Right lobe of liver (tissue), 4 donors: Measurements from ENCODE around the gene SPRR2E.
"Not testable (repeated sequence)": the region's sequence is repeated elsewhere in the genome, so short reads cannot be mapped to it uniquely, and the experiment has no call there.

Experiments
- POLR2A ChIP-seq: fragments of 450-650 bp; IDR thresholded peaks from one replicate; pipeline ENCODE4 v1.6.1; 2017; ENCODE audit warnings: antibody characterized with exemption, mild to moderate bottlenecking
- TF ChIP-seq, protein P1 (sequence below), 4 donors: fragments of 200-600 bp in 3 of 4; fragments of 450-650 bp in 1 of 4; IDR thresholded peaks; one replicate each; pipeline versions ENCODE4 v1.5.1 to v1.8.0; 2016 to 2022; ENCODE audit warnings: antibody characterized with exemption in 4 of 4, mild to moderate bottlenecking in 2 of 4
- donor health status: DM: no; HTN: no; CAD: no.
- donor health status: DM: no; HTN: no; CAD: no.
- donor health status: DM: no; HTN: yes; CAD: no.

DNA sequence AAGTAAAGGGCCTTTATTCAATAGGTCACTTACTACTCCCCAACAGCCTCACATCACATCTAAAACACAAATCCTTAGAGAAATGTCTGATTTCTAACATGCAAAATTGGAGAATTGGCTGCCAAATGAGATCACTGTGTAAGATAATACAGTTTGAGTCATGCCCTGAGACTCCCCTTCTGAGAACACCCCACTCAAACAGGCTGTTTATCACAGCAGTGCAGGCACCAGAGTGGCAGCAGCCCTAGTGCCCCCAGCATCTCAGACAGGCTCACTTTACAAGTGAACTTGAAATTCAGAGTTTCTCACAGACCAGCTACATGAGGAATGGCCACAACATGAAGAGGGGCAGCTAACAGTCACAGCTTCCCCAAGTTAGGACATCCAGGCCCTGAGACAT, 20.9 kb upstream of the SPRR2E start:
- TF ChIP-seq, protein P1, sequence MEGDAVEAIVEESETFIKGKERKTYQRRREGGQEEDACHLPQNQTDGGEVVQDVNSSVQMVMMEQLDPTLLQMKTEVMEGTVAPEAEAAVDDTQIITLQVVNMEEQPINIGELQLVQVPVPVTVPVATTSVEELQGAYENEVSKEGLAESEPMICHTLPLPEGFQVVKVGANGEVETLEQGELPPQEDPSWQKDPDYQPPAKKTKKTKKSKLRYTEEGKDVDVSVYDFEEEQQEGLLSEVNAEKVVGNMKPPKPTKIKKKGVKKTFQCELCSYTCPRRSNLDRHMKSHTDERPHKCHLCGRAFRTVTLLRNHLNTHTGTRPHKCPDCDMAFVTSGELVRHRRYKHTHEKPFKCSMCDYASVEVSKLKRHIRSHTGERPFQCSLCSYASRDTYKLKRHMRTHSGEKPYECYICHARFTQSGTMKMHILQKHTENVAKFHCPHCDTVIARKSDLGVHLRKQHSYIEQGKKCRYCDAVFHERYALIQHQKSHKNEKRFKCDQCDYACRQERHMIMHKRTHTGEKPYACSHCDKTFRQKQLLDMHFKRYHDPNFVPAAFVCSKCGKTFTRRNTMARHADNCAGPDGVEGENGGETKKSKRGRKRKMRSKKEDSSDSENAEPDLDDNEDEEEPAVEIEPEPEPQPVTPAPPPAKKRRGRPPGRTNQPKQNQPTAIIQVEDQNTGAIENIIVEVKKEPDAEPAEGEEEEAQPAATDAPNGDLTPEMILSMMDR (IDR thresholded peaks at IDR 0.05): not testable (repeated sequence)
- not testable (repeated sequence) for TF ChIP-seq POLR2A
